ENCODE results near the gene PXMP4.

DNA sequence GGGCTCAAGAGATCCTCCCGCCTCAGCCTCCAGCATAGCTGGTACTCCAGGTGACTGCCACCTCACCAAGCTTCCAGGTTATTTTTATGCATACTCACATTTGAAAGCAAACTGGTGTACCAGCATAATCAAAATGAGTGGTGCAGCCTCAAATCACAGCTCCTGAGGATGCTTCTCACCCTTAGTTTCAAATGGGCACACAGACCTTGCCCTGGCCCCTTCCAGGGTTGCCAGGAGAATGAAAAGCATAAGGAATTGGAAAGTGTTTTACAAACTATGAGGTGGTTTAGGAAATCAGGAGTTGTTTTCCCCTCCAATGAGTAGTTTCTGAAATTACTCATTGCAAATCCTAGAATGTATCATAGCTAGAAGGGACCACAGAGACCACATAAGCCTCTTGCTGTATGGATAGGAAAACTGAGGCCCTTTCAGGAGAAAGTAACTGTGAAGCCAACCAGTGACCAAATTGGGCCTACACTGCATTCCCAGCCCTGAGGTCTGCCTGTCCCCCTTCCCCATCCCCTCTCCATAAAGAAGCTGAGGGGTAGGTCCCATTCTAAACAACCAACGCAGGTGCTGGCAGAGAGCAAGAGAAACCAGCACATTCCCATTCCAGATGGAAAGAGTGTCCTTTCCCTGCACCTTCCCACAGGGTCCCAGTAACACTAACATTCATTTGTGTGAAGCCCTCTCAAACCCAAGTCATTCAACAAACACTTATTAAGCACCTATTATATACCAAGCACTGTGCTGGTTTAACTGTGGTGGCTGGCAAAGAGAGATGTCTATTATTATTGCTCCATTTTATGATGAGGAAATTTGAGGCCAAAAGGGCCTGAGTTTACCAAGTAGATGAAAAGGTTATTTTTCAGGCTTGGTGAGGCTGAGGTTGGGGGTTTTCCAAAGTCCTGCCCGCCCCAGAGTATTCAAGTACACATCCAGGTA lies 31.8 kb downstream of the PXMP4 start:
- TF ChIP-seq, protein P1, sequence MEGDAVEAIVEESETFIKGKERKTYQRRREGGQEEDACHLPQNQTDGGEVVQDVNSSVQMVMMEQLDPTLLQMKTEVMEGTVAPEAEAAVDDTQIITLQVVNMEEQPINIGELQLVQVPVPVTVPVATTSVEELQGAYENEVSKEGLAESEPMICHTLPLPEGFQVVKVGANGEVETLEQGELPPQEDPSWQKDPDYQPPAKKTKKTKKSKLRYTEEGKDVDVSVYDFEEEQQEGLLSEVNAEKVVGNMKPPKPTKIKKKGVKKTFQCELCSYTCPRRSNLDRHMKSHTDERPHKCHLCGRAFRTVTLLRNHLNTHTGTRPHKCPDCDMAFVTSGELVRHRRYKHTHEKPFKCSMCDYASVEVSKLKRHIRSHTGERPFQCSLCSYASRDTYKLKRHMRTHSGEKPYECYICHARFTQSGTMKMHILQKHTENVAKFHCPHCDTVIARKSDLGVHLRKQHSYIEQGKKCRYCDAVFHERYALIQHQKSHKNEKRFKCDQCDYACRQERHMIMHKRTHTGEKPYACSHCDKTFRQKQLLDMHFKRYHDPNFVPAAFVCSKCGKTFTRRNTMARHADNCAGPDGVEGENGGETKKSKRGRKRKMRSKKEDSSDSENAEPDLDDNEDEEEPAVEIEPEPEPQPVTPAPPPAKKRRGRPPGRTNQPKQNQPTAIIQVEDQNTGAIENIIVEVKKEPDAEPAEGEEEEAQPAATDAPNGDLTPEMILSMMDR (conservative IDR thresholded peaks at IDR 0.05; ENCODE audit: low read depth, low read length) = no peak
- no peak for TF ChIP-seq EZH2 (IDR thresholded peaks at IDR 0.05; ENCODE audit: borderline replicate concordance, low read depth, low read length, poor library complexity, severe bottlenecking)

Measured in A673 (cell line).